ENCODE data around the gene POR.

The POR gene

DNA sequence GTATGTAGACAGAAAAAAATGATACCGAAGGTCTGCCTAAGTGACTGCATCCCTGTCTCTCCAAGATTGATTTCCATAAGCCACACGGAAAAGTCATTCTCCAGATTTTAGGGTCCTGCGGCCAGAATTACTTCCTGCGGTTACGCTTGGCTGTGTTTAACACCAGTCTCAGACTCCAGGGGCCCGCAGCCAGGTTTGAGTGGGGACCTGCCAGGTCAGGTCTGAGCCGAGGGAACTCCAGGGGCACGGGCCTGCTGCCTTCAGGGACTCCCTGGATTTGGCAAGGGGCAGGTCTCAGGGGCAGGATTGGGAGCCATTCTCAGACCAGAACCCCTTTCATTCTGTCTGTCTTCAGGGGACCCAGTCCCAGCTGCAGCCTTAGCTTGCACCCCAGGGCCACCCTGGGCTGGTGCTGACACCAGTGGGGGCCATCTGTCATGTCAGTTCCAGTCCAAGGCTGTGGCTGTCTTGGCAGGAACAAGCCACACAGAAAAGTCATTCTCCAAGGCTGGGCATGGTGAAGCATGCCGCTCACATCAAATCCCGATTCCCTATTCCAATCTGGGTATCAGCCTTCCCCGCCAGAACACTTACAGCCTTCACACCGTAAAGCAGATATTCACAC lies 40.5 kb downstream of the POR start:
- no peak for DNase-seq

DNA sequence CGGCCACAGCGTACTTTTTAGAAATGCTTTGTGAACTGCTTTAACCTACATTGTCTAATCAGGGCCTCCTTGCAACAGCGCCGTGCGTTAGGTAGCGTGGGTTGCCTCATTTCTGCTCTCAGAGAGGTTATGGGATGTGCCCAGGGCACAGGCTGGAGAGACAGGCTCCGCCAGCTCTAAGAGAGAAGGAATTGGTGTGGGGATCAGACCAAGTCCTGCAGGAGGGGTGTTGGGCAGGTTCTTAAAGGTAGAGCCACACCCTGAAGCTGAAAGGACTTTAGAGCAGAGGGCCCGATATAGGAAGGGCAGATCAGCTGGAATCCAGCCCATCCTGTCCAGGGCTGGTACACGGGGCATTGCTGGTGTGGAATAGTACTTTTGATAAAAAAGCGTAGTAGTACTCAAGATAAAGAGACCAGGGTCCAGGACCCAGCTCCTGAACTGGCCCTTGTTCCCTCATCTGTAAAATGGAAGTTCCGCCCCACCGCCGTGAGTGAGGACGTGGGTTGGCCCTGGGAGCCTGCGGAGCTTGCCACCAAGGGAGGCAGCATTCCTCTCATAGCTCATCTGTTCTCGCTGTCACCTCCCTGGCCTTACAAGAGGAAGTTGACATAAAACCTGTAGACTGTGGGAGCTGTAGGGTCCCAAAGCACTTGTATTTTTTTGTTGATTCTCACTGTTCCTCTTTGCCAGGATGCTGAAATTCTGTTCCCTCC lies 42.2 kb downstream of the POR start:
- no peak for DNase-seq

DNA sequence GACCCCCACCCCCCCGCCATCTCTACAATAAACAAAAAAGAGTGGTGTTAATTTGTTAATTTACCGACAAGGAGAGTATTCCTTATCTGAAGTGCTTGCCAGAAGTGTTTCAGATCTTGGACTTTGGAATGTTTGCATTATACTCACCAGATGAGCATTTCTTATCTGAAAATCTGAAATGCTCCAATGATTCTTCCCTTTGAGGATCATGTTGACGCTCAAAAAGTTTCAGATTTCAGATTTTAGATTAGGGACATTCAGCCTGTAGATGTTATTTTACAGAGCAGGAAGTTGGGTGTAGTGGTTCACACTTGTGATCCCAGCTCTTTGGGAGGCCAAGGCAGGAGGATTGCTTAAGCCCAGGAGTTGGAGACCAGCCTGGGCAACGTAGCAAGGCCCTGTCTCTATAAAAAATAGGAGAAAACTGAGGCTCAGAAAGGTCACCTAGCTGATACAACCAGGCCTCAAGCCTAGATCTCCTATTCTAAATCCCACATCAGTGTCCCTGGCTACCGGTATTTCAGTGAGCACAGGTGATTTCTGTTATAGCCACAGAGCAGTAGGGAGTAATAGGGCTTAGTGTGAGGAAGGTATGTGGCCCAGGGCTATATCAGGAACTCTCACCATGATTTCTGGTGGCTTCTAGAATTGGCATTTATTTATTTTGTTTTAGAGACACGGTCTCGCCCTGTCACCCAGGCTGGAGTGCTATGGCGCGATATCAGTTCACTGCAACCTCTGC lies 44.0 kb downstream of the POR start:
- DNase-seq, result no peak

DNA sequence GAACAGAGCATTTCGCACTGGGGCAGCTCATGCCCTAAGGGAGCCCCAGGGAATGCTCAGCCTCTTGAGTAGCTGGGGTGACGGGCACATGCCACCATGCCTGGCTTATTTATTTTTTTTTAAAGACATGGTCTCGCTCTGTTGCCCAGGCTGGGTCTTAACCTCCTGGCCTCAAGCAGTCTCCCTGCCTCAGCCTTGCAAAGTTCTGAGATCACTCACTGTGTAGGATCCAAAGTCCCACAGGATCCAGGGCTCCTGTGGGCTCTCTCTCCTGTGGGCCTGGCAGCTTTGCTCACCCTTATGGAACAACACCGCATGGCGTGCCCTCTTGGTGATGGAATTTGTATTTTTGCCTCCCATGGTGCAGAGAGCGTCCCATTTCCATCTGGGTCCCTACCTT lies 45.4 kb downstream of the POR start:
- no peak for DNase-seq

DNA sequence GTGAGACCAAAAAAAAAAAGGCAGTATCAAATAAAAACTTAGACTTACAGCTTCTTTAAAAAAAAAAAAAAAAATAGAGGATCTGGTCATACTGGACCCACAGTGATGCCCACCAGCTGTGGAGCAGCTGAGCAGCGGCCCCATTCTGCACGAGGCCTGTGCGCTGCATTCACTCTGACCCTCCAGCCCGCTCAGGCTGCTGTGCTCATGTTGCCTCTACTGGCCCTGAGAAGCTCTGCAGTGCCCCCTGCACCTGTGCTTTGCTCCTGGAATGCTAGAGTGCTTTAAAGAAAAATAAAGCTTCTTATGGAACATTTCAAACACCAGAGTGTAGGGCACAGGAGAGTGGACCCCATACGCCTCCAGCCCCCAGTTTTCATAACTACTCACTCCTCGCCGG lies 46.3 kb downstream of the POR start:
- no peak for DNase-seq

DNA sequence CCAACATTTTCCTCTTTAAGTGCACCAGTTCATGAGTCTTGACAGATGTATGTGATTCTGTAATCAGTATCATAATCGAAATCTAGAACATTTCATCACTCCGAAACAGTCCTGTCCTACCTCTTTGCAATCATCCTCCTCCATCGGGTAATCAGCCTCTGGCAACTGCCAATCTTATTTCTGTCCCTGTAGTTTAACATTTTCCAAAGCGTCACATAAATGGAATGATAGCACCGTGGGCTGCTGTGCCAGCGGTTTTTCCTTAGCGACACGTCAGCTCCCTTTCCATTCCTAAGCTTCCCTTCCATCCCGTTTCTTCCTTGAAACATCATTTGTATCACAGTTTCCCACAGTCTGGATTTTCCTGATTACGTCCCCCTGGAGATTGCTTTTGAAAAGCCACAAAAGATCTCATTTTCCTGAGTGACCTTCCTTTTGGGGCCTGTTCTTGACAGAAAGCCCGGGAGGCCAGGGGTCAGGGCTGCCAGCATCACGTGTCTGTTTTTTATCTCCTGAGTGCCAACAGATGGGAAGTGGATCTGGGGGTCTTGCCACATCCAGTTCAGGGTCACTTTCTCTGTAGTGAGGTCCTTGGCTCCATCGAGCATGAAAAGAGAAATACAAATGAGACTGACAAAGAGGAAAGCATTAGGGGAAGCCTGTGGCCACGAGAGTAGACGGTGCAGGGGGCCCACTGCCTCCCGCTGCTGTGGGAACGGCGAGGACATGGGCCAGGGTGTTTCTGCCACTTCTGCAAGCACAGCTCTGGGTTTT lies 47.8 kb downstream of the POR start:
- DNase-seq, result no peak

DNA sequence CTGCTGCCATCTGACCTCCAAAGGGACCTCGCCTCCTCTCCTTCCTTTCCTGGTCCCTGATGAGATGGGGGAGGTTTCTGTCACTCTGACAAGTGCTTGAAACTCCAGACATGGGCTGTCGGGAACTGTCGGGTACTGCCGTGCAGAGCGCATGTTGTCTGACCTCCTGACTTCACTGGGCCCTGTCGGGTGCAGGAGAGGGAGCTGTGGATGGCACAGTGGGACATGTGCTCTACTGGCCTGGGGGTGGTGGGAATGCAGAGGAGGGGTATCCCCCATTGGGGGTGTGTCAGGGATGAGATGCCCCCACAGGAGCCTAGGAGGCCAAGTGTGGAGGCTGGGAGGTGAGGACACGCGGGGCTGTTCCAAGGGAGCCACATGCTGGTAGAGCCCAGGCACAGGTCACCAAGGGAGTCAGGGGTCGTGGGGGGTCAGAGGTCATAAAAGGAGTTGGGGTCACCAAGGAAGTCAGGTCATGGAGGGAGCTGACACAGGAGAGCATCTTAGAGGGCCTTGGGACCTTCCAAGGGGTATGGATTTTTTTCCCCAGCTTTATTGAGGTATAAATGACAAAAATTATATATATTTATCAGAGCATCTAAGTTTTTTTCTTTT lies 48.5 kb downstream of the POR start:
- no peak for DNase-seq

DNA sequence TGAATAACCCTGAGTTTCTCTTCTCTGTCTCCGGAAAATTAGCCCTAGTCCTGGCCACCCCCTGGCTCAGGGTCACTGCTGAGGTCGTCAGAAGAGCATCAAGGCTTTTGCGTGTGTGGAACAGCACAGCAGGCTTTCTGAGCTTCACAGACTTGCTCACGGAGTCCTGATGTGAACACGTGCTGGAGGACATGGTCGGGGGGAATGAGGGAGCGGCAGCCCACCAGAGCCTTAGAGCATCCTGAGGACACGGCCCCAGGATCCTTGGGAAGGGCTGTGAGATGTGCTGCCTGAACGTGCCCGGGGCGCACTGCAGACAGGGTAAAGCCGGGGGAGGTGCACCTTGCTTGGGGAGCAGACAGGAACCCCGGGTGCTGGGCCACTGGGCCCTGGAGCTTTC lies 50.7 kb downstream of the POR start:
- DNase-seq, result no peak

DNA sequence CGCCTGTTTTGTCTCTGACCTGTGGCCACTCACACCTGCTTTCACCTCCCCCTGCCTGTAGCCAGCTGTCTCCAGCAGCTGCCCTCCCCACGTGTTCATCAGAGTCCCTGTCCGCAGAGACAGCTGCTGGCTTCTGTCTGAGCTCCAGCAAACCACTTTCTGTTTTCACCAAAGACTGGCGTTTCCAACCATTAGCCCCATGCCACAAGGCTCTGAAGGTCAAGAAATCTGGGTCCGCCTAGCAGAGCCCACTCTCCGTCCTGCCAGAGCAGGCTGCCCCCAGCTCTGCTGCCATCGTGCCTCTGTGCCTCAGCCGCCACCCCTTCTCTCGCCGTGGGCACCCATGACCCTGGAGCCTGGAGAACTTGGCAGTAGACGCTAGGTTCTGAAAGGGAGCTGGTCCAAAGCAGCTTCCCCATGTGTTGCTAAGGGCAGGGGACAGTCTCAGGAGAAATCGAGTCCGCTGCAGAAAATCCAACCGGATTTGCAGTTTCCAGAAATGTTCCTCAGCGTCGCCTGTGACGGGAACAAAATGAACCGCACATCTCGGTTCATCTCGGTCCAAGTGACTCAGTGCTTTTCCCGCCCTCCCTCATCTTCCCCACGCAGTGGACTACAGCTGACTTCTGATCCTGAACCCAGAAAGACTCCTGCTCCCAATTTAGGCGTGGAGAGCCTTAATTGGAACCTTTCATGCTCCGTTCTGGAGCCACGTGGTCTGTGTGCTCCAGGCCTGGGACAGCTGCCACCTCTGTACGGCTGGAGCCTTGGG lies 51.4 kb downstream of the POR start:
- no peak for DNase-seq

DNA sequence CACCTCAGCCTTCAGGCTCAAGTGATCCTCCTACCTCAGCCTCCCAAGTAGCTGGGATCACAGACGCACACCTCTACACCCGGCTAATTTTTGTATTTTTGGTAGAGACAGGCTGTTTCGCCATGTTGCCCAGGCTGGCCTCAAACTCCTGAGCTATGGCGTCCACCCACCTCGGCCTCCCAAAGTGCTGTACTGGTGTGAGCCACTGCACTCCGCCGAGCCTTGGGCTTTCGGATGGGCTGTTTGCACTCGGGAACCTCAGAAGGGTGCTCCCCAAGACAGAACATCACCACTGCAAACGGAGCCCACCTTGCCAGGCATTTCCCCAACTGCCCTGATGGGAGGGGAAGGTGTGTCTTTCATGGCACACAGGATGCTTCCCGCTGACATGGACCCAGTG lies 52.1 kb downstream of the POR start:
- no peak for DNase-seq

DNA sequence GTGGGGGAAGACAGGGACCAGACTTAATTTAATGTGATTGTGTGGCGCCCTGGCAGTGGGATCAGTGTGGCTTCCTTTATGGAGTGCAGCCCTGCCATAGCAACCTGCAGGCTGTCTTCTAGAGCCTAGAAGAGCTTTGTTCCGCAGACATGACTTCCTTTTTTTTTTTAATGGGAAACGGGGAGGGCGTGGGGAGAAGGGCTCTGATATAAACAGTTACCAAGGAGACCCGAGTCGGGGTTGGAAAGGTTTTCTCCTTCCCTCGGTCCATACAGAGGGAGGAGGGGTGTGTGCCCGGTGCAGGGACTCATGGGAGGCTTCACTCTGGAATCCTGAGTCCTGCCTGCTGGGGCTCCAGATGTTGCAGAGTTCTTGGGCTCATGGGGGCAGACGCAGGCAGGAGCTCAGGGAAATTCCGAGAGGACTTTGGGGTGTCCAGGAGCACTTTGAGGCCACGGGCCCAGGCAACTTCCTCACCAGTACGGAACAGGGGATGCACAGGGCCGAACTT lies 52.6 kb downstream of the POR start:
- no peak for DNase-seq

DNA sequence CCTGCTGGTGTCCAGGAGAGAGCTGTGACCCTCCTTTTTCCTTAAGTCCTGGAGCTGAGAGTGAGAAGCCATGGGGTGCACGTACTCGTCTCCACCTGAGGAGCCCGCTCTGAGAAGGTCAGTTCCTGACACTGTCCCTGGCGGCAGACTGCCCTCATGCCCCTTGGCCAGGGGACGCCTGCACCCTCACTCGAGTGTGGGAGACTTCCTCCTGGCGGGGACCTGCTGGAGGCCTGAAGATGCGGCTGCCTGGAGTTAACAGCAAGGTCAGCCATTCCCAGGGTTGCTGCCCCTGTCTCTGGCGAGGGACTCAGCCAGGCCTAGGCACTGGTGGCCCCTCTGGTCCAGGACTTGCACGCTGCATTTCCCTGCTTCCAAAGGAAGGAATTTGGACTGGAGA lies 53.1 kb downstream of the POR start:
- no peak for DNase-seq

DNA sequence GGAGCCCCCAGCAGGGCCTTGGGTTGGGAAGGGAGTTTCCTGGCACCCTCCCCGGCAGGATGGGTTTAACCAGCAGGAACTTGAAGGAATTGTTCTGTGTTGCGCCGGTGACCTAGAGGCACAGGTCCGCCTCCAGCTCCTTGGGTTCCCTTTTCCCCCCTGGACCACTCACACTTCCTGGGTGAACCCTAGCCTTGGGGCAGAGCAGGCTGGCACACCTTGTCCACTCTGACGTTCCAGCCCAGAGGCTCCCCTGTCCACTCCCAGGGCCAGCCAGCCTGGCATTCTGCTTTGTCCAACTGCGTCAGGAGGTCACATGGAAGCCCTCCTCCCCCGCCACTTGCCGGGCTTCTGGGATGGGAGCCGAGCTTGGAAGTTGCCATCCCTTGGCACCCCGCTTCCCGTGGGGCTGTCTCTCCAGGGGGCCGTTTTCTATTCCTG lies 53.6 kb downstream of the POR start:
- no peak for DNase-seq

DNA sequence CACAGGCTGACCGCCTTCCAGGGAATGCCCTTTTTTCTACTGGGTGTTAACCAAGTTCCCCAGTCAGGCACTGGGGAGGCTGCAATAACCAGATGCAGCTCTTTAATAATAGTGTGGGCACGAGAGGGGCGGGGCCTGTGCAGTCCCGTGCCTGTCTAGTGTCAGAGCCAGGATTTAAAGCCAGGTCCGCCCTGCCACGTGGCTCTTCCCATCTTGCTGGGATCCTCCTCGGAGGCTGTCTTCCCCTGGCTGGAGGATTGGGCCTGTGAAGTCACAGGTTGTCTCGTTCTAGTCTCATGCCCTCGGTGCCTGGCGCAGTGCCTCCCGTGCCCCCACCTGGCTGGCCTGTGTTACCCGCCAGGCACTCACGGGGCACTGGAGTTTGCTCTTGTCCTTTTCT lies 54.2 kb downstream of the POR start:
- no peak for DNase-seq

DNA sequence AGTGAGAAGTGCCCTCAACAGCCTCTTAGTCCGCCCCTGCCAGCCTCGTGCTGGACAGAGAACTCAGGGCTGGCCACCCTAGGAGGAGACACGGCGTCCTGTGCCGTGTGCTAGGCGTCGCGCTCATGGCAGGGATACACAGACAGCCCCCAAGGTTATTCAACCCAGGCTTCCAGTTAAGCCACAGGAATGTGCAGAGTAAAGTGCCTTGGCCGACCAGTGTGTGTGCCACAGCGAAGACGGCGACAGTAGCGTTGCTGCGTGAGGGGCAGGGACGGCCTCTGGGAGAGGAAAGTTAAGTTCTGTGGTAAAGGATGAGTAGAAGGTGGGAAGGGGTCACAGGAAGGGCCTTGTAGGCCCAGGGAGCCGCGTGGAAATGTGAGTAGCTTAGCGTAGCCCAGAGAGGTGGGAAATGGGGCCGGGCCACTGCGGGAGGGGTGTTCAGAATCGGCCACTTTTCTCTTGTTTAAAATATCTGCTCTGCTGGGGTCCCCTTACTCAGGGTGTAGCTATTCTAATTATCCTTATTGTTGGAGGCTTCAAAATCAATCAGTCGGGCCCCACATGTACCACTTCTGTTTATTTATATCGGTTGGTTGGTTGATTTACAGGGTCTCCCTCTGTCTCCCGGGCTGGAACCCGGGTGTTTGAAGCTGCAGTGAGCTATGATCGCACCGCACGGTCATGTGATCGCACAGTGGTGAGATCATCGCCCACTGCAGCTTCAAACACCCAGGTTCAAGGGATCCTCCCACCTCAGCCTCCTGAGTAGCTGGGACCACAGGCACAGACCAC lies 54.9 kb downstream of the POR start:
- no peak for DNase-seq

DNA sequence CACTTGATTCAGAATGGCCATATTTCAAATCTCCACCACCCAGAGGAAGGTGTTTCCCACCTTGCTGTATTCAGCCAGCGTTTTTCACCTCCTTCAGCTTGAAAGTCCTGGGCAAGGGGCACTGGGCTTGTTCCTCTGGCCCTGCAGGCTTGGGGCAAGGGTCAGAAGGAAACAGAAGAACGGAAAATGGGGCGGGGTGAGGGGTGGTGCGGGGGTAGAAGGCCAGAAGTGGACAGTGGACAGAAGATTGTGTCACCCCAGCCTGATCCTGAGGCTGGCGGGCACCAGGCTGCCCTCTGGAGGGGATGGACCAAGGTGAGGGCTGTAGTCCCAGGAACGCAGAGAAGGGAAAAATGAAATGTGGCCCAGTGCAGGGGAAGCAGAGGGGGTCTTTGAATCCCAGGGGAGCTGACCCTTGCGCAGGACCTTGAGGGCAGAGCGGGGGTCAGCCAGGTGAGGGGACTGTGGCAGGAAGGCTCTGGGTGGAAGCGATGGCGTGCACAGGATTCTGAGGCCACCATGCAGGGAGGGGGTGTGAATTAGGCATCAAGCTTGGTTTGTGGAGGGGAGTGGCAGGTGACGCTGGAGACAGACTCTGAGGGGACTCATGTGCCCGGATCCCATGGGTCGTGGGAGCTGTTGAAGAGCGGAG lies 56.5 kb downstream of the POR start:
- no peak for DNase-seq

DNA sequence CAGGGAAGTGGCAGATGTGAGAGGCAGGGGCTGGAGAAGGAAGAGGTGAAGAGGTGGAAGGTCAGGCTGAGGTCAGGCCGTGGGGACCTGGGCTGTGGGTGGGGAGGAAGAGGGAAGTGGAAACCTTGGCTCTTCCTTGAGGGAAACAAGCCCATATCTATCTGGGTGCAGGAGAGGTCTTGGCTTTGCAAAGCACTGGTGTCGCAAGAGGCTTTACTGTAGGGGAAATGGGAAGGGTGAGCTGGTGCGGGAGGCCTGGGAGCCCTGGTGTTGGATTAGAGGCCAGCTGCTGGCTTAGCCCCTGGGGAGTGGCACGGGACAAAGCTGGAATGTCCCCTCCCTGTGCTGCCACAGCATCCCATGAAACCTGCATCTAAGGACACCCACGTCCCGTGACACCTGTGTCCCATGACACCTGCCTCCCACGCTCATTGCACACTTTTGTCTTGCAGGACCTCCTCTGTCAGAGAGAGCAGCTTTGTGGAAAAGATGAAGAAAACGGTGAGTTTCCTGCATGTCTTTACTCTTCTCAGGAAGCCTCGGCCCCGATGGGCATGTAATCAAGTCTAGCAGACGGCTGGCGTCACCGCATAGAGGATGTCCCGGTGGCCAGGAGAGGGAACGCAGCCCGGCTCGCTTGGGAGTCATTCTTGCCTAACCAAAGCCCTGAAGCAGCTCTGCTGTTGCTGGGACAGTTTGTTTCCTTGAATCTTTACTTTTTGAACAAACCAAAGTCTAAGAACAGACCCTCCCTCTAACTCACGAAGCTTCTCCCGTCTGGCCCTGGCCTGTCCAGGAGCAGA lies 57.2 kb downstream of the POR start:
- DNase-seq, result no peak

DNA sequence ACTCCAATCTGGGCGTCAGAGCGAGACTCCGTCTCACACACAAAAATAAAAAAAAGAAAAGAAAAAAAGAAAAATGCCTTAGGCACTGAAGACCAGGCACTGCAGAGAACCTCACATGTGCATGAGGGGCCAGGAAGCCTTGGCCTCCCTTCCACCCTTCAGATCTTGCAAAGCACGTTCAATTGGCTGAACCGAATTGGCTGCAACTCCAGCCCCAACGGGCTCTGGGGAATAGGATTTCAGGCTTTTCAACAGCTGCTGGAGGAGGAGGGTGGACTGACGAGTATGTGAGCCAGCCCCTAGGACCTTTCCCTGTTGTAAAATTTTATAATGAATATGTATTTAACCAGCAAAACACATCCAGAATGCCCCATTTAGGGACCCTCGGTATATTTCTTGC lies 62.8 kb downstream of the POR start:
- DNase-seq, result no peak

DNA sequence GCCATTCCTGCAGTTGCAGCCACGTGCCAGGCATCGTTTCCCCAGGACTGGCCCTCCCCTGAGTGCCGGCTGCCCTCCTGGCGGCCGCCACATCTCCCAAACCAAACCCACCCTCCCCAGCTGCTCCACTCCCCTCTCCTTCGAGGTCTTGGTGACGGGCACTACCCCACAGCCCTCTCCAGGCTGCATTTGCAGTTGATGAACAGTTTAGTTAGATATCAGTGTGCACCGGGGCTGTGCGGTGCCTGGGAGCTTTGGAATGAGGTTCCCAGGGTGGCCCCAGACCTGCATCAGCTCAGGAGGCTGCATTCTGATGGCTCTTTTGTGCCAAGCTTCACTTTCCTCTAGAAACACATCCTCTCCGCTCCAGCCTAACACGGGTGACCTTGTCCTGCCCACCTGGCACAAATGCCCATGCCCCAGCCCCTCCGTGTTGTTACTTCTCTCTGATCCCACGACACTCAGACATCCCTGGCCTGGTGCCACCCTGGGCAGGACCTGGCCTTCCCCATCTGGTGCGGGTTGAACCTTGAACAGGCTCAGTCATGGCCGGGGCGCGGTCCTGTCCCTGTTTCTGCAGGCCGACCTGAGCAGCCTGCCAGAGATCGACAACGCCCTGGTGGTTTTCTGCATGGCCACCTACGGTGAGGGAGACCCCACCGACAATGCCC lies 64.9 kb downstream of the POR start:
- no peak for DNase-seq

Measured in CD4-positive, alpha-beta T cell treated with Interleukin-21 for 1 hour (primary cell).